ENCODE measurements around the gene ANAPC10. TPM values are rescaled to one million over a fixed set of nuclear protein-coding genes. Genes with fewer than 3 reads are reported as not detected.

Gene ANAPC10
- total and polyA plus RNA-seq, 2 experiments from 2014 or later = 34.4 to 59.2 TPM

DNA sequence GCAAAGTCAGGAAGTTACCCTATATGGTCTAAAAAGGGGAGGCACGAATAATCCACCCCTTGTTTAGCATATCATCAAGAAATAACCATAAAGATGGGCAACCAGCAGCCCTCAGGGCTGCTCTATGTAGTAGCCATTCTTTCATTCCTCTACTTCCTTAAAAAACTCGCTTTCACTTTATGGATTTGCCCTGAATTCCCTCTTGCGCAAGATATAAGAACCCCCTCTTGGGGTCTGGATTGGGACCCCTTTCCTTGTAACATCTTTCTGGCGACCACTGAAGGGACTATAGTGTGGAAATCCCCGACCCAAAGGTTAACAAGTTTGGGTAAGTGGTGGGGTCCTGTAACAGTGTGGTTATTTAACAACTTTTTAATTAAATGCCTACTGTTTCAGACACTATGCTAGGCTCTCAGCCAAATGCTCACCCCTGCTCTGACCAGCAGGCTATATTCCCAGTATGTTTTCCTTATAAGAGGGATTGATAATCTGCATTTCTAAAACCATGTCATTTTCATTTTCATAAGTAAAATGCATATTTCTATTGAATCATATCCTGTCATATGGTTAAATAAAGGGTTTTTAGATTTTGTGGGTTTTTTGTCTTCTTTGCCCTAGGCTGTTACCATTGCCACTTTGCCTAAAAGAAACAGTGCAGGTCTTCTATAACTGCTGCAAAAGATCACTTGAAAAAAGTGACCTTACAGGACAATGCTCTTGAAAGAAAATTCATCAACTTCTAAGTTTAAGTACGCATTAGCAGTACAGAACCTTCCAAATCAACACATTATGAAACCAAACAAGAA, 41.5 kb downstream of the ANAPC10 start:
- Histone ChIP-seq H3F3A (replicated peaks; ENCODE audit: low read depth) (no peaks in the 10 kb centered on the region), H3K4me3 (no peak overlapping the region), H2AFZ (no peak overlapping the region), H3K27me3 (ENCODE audit: insufficient read depth) (no peaks in the 10 kb centered on the region), H4K20me1 (replicated peaks; ENCODE audit: insufficient read depth) (peaks cover 4% of the 10 kb centered on the region; the same call in 1 of the 2 replicates), H3K4me2 (no peak overlapping the region), H3K4me1 (ENCODE audit: insufficient read depth) (peaks cover 5% of the 10 kb centered on the region; the same call in 1 of the 2 replicates), H3K9me2 (ENCODE audit: insufficient read depth) (no peaks in the 10 kb centered on the region), H3K27ac (ENCODE audit: low read depth) (no peak overlapping the region), H3K36me3 (ENCODE audit: insufficient read depth) (no peaks in the 10 kb centered on the region), H3K79me2 (replicated peaks; ENCODE audit: insufficient read depth) (no peaks in the 10 kb centered on the region)
- no peaks in the 10 kb centered on the region for H3K9me3 Mint-ChIP-seq
- peaks cover 4% of the 10 kb centered on the region for H3K27me3 Mint-ChIP-seq (ENCODE audit: insufficient read depth, low read depth, poor library complexity)
- H3K27ac Mint-ChIP-seq = no peak overlapping the region
- TF ChIP-seq ZNF331 (CRISPR knock-in tag; IDR thresholded peaks at IDR 0.05; ENCODE audit: low read depth) = no peak
- TF ChIP-seq, protein P1, sequence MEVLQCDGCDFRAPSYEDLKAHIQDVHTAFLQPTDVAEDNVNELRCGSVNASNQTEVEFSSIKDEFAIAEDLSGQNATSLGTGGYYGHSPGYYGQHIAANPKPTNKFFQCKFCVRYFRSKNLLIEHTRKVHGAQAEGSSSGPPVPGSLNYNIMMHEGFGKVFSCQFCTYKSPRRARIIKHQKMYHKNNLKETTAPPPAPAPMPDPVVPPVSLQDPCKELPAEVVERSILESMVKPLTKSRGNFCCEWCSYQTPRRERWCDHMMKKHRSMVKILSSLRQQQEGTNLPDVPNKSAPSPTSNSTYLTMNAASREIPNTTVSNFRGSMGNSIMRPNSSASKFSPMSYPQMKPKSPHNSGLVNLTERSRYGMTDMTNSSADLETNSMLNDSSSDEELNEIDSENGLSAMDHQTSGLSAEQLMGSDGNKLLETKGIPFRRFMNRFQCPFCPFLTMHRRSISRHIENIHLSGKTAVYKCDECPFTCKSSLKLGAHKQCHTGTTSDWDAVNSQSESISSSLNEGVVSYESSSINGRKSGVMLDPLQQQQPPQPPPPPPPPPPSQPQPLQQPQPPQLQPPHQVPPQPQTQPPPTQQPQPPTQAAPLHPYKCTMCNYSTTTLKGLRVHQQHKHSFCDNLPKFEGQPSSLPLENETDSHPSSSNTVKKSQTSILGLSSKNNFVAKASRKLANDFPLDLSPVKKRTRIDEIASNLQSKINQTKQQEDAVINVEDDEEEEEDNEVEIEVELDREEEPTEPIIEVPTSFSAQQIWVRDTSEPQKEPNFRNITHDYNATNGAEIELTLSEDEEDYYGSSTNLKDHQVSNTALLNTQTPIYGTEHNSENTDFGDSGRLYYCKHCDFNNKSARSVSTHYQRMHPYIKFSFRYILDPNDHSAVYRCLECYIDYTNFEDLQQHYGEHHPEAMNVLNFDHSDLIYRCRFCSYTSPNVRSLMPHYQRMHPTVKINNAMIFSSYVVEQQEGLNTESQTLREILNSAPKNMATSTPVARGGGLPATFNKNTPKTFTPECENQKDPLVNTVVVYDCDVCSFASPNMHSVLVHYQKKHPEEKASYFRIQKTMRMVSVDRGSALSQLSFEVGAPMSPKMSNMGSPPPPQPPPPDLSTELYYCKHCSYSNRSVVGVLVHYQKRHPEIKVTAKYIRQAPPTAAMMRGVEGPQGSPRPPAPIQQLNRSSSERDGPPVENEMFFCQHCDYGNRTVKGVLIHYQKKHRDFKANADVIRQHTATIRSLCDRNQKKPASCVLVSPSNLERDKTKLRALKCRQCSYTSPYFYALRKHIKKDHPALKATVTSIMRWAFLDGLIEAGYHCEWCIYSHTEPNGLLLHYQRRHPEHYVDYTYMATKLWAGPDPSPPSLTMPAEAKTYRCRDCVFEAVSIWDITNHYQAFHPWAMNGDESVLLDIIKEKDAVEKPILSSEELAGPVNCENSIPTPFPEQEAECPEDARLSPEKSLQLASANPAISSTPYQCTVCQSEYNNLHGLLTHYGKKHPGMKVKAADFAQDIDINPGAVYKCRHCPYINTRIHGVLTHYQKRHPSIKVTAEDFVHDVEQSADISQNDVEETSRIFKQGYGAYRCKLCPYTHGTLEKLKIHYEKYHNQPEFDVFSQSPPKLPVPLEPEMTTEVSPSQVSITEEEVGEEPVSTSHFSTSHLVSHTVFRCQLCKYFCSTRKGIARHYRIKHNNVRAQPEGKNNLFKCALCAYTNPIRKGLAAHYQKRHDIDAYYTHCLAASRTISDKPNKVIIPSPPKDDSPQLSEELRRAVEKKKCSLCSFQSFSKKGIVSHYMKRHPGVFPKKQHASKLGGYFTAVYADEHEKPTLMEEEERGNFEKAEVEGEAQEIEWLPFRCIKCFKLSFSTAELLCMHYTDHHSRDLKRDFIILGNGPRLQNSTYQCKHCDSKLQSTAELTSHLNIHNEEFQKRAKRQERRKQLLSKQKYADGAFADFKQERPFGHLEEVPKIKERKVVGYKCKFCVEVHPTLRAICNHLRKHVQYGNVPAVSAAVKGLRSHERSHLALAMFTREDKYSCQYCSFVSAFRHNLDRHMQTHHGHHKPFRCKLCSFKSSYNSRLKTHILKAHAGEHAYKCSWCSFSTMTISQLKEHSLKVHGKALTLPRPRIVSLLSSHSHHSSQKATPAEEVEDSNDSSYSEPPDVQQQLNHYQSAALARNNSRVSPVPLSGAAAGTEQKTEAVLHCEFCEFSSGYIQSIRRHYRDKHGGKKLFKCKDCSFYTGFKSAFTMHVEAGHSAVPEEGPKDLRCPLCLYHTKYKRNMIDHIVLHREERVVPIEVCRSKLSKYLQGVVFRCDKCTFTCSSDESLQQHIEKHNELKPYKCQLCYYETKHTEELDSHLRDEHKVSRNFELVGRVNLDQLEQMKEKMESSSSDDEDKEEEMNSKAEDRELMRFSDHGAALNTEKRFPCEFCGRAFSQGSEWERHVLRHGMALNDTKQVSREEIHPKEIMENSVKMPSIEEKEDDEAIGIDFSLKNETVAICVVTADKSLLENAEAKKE (CRISPR knock-in tag; IDR thresholded peaks at IDR 0.05) = no peak
- TF ChIP-seq ETS1 (IDR thresholded peaks at IDR 0.05) = no peak
- no peak for TF ChIP-seq CREB1 (CRISPR knock-in tag; IDR thresholded peaks at IDR 0.05; ENCODE audit: low read depth)
- no peak for TF ChIP-seq JUNB (IDR thresholded peaks at IDR 0.05; ENCODE audit: unreplicated experiment)
- no peak for TF ChIP-seq STAT1 (IDR thresholded peaks at IDR 0.05; ENCODE audit: unreplicated experiment)
- TF ChIP-seq ZNF114 (CRISPR knock-in tag; IDR thresholded peaks at IDR 0.05) = no peak
- no peak for TF ChIP-seq EZH2 (IDR thresholded peaks at IDR 0.05; ENCODE audit: low read depth, unreplicated experiment)
- TF ChIP-seq CTCF (conservative IDR thresholded peaks at IDR 0.05; ENCODE audit: low read depth in 2 of 2) = no peak
- TF ChIP-seq POLR2AphosphoS5 (IDR thresholded peaks at IDR 0.05; ENCODE audit: low read depth) = no peak
- TF ChIP-seq, protein P2, sequence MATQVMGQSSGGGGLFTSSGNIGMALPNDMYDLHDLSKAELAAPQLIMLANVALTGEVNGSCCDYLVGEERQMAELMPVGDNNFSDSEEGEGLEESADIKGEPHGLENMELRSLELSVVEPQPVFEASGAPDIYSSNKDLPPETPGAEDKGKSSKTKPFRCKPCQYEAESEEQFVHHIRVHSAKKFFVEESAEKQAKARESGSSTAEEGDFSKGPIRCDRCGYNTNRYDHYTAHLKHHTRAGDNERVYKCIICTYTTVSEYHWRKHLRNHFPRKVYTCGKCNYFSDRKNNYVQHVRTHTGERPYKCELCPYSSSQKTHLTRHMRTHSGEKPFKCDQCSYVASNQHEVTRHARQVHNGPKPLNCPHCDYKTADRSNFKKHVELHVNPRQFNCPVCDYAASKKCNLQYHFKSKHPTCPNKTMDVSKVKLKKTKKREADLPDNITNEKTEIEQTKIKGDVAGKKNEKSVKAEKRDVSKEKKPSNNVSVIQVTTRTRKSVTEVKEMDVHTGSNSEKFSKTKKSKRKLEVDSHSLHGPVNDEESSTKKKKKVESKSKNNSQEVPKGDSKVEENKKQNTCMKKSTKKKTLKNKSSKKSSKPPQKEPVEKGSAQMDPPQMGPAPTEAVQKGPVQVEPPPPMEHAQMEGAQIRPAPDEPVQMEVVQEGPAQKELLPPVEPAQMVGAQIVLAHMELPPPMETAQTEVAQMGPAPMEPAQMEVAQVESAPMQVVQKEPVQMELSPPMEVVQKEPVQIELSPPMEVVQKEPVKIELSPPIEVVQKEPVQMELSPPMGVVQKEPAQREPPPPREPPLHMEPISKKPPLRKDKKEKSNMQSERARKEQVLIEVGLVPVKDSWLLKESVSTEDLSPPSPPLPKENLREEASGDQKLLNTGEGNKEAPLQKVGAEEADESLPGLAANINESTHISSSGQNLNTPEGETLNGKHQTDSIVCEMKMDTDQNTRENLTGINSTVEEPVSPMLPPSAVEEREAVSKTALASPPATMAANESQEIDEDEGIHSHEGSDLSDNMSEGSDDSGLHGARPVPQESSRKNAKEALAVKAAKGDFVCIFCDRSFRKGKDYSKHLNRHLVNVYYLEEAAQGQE (IDR thresholded peaks at IDR 0.05; ENCODE audit: unreplicated experiment) = no peak
- TF ChIP-seq EZH2phosphoT487 (IDR thresholded peaks at IDR 0.05; ENCODE audit: unreplicated experiment) = no peak
- TF ChIP-seq NANOG (IDR thresholded peaks at IDR 0.05; ENCODE audit: borderline replicate concordance) = no peak
- DNase-seq (ENCODE audit: low spot score) (no peak), ATAC-seq (no peak)
- no peak overlapping the region for H3K4me3 Mint-ChIP-seq
- no peaks in the 10 kb centered on the region; the same call in 2 of the 3 replicates for H3K36me3 Mint-ChIP-seq (ENCODE audit: low read depth)
- peaks cover 5% of the 10 kb centered on the region for H3K4me1 Mint-ChIP-seq

Data from GM23338 (cell line).